HG03565 (cell line): ENCODE data around the gene STRADB.
A peak's percentile ranks its signal among the peaks of the same experiment; 100 is the strongest.
"Not testable (repeated sequence)": the region's sequence is repeated elsewhere in the genome, so short reads cannot be mapped to it uniquely, and the experiment has no call there.

Experiments used
- ATAC-seq: cut with Tn5 transposase; IDR thresholded peaks from one replicate; pipeline ENCODE4 v1.9.1; 2021; ENCODE audit warnings: mild to moderate bottlenecking, moderate library complexity; ENCODE audit not compliant: unreplicated experiment

Gene STRADB, protein sequence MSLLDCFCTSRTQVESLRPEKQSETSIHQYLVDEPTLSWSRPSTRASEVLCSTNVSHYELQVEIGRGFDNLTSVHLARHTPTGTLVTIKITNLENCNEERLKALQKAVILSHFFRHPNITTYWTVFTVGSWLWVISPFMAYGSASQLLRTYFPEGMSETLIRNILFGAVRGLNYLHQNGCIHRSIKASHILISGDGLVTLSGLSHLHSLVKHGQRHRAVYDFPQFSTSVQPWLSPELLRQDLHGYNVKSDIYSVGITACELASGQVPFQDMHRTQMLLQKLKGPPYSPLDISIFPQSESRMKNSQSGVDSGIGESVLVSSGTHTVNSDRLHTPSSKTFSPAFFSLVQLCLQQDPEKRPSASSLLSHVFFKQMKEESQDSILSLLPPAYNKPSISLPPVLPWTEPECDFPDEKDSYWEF

GRCh38 chr2:201451292-201452057 is at the start of gene STRADB, which contains the start of gene TRAK2:
STRADB (plus strand) TSS chr2:201451740; CDS start chr2:201454841, 3,101 bp downstream.
TRAK2 (minus strand) TSS chr2:201451458; CDS start chr2:201420507, 30,951 bp downstream.
- peak; percentile 89 for ATAC-seq

GRCh38 chr2:201401815-201402214 is 49.7 kb upstream of the STRADB start:
- ATAC-seq: no peak

- ATAC-seq: no peak
Measured at GRCh38 chr2:201402651-201403562, 48.6 kb upstream of the STRADB start.

- no peak for ATAC-seq
Measured at GRCh38 chr2:201403880-201404279, 47.7 kb upstream of the STRADB start.

GRCh38 chr2:201404699-201405280 is 46.8 kb upstream of the STRADB start:
- ATAC-seq: no peak

- ATAC-seq: no peak
Measured at GRCh38 chr2:201406077-201406662, 45.4 kb upstream of the STRADB start.

DNA sequence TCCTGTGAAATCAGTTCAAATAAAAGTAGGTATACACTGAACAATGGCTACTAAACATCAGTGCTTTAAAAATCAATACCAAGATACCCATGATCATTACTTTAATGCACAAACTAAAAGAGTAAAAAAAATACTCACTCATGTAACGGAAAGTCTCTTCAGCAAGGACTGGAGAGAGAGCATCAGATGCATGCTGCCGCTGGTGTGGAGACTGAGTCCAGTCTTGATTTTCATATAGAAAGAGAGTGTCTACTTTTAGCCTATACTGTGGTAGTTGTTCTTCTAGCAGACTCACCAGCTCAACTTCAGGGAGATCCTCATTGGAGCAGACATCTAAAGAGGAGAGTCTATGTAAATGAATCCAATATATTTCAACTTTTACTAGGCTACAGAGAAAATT is 44.3 kb upstream of the STRADB start:
- no peak for ATAC-seq

GRCh38 chr2:201408931-201409330 is 42.6 kb upstream of the STRADB start:
- ATAC-seq: no peak

- no peak for ATAC-seq
Measured at GRCh38 chr2:201411421-201411820, 40.1 kb upstream of the STRADB start.

- no peak for ATAC-seq
Measured at GRCh38 chr2:201413143-201413542, 38.4 kb upstream of the STRADB start.

DNA sequence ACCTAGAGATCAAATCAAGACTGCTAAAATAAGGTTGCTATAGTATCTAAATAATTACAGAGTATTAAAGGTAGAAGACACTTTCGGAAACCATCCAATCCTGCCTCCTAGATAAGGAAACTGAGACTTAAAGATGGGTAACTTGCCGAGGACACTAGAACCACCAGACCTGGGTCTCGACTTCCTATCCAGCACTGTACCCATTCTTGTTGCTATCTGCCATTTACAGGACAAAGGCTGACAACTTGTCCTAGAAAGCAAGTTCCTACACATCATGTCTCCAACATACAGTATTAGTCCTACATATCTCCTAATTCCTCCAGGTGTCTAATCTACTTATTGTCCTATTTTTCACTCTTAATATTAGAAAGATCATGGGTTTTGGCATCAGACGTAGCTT is 38.0 kb upstream of the STRADB start:
- no peak for ATAC-seq

DNA sequence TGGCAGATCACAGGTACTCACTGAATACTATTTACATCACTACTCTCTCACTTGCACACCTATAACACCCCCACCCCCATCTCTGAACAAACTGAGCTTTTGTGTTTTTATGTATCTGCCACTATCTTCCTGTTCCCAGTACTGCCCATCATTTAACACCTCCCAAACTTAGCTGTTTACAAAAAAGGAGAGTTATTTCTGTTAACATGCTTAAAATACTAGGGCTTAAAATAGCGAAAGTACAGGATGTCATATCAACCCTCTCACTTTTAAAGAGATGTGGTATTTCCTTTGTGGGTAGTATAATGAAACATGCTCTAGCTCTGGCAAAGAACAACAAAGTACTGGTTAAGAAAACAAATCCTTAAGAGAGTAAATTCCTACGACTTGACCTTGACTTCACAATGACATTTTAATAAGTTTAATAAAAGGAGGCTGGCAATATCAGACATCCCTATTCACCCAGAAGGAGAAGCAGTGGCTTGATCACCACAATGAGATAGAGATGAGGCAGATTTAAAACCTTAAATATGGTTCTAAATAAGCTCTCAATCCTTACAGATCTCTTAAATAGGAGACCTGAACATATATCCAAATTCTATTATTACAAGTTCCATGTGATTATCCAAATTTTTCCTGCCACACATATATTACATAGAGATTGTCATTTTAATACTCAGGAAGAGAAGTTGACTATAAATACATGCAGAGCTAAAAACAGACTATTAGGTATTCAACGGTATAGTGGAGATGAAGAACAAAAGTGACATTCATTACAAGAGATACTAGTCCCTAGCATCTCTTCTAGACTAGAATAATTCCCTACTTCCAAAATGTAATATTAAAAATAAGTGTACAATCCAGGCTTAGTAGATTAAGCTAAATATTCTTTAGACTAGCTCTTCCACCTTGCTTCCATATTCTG is 37.2 kb upstream of the STRADB start:
- ATAC-seq: peak; percentile 69

- no peak for ATAC-seq
Measured at GRCh38 chr2:201415149-201415548, 36.4 kb upstream of the STRADB start.

- no peak for ATAC-seq
Measured at GRCh38 chr2:201419057-201419635, 32.4 kb upstream of the STRADB start.

DNA sequence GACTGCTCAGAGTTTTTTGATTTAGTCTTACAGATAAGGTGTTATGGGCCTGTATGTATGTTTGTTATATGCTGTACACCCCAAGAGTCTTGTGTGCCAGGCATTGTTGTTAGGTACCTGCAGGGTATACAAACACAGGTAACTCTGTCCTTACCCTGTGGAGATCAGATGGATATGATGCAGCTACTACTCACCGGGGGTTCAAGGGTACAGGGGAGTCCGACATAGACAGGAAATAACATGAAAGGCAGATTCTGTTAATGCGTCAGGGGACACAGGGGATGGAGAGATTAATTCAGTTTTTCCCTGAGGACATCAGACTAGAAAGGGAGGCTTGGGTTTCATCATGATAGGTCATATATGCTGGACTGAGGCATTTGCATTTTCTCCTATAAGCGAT is 31.6 kb upstream of the STRADB start:
- ATAC-seq: no peak

- no peak for ATAC-seq
Measured at GRCh38 chr2:201420442-201421113, 31.0 kb upstream of the STRADB start.

- ATAC-seq: no peak
Measured at GRCh38 chr2:201425952-201426351, 25.6 kb upstream of the STRADB start.

DNA sequence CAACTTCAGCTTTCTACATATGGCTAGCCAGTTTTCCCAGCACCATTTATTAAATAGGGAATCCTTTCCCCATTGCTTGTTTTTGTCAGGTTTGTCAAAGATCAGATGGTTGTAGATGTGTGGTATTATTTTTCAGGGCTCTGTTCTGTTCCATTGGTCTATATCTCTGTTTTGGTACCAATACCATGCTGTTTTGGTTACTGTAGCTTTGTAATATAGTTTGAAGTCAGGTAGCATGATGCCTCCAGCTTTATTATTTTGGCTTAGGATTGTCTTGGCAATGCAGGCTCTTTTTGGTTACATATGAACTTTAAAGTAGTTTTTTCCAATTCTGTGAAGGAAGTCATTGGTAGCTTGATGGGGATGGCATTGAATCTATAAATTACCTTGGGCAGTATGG is 23.2 kb upstream of the STRADB start:
- ATAC-seq: not testable (repeated sequence)
